PFSK-1 (cell line): ENCODE measurements around the gene GPR42.

ENCODE experiments used
- FOXP2 ChIP-seq: optimal IDR thresholded peaks from 2 replicates; pipeline ENCODE3; 2011; ENCODE audit warnings: borderline replicate concordance, control low read depth, inconsistent platforms; ENCODE audit not compliant: insufficient read depth; ENCODE audit errors: extremely low read length, extremely low read depth
- POLR2AphosphoS5 ChIP-seq: IDR thresholded peaks from 2 replicates; pipeline ENCODE4 v1.6.1; 2012; ENCODE audit warnings: low read depth, mild to moderate bottlenecking, control low read depth, low read length, moderate library complexity
- SIN3A ChIP-seq: IDR thresholded peaks from 2 replicates; pipeline ENCODE4 v1.6.1; 2012; ENCODE audit warnings: mild to moderate bottlenecking, low read length, moderate library complexity, borderline replicate concordance; ENCODE audit not compliant: insufficient read depth
- TAF1 ChIP-seq: IDR thresholded peaks from 2 replicates; pipeline ENCODE4 v1.6.1; 2012; ENCODE audit warnings: low read length, control low read depth, borderline replicate concordance; ENCODE audit not compliant: insufficient read depth
- TF ChIP-seq, protein P1 (sequence below), 2 experiments: IDR thresholded peaks; 2 replicates each; pipeline versions ENCODE4 v1.6.1 to v1.8.0; 2011 to 2012; ENCODE audit warnings: low read depth in 2 of 2, low read length in 2 of 2, control low read depth in 1 of 2, inconsistent platforms in 1 of 2, mild to moderate bottlenecking in 1 of 2, moderate library complexity in 1 of 2; ENCODE audit not compliant: insufficient read depth in 1 of 2

The GPR42 gene

DNA sequence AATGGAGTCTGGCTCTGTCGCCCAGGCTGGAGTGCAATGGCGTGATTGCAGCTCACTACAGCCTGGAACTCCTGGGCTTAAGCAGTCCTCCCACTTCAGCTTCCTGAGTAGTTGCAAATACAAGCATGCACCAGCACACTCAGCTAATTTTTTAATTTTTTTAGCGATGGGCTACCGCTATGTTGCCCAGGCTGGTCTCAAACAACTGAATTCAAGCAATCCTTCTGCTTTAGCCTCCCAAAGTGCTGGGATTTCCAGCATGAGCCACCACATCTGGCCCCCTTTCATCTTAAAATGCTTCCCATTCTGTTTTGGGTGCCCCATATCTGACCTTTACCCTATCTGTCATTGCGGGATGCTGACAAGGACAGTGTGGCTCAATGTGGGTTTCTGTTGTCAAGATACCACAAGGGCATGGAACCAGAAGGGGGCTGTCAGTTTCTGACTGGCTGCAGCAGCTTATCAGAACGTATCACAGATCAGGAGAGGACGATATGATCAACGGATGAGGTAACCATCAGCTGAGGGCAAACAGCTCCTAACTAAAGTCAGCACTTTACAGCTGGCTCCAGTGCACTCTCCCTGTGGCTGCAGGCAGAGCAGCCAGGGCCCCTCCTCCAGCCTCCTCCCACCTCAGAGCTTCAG, 32.4 kb downstream of the GPR42 start:
- TF ChIP-seq, protein P1, sequence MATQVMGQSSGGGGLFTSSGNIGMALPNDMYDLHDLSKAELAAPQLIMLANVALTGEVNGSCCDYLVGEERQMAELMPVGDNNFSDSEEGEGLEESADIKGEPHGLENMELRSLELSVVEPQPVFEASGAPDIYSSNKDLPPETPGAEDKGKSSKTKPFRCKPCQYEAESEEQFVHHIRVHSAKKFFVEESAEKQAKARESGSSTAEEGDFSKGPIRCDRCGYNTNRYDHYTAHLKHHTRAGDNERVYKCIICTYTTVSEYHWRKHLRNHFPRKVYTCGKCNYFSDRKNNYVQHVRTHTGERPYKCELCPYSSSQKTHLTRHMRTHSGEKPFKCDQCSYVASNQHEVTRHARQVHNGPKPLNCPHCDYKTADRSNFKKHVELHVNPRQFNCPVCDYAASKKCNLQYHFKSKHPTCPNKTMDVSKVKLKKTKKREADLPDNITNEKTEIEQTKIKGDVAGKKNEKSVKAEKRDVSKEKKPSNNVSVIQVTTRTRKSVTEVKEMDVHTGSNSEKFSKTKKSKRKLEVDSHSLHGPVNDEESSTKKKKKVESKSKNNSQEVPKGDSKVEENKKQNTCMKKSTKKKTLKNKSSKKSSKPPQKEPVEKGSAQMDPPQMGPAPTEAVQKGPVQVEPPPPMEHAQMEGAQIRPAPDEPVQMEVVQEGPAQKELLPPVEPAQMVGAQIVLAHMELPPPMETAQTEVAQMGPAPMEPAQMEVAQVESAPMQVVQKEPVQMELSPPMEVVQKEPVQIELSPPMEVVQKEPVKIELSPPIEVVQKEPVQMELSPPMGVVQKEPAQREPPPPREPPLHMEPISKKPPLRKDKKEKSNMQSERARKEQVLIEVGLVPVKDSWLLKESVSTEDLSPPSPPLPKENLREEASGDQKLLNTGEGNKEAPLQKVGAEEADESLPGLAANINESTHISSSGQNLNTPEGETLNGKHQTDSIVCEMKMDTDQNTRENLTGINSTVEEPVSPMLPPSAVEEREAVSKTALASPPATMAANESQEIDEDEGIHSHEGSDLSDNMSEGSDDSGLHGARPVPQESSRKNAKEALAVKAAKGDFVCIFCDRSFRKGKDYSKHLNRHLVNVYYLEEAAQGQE (IDR thresholded peaks at IDR 0.05; ENCODE audit: insufficient read depth in 1 of 2, low read depth in 2 of 2, low read length in 2 of 2), result no peak

GRCh38 chr19:35404879-35405622, 34.2 kb downstream of the GPR42 start:
- TF ChIP-seq TAF1 (no peak), POLR2AphosphoS5 (no peak)
- TF ChIP-seq, protein P1 (IDR thresholded peaks at IDR 0.05; ENCODE audit: insufficient read depth in 1 of 2, low read depth in 2 of 2, low read length in 2 of 2), result no peak

- TF ChIP-seq SIN3A (no peak), TAF1 (no peak), FOXP2 (no peak), POLR2AphosphoS5 (no peak)
- TF ChIP-seq, protein P1 (IDR thresholded peaks at IDR 0.05; ENCODE audit: insufficient read depth in 1 of 2, low read depth in 2 of 2, low read length in 2 of 2), result peak in 1 of 2 experiments; percentile 16; a peak in 1 of 4 replicates
Observed at GRCh38 chr19:35407619-35408018, 36.8 kb downstream of the GPR42 start.

- no peak for TF ChIP-seq SIN3A
- TF ChIP-seq FOXP2, result no peak
- TF ChIP-seq, protein P1 (IDR thresholded peaks at IDR 0.05; ENCODE audit: insufficient read depth in 1 of 2, low read depth in 2 of 2, low read length in 2 of 2), result no peak
- TF ChIP-seq TAF1, result no peak
- TF ChIP-seq POLR2AphosphoS5, result no peak
Observed at GRCh38 chr19:35408284-35409171, 37.7 kb downstream of the GPR42 start.
